ENCODE data around the gene ERC1. TPM values are rescaled to one million over a fixed set of nuclear protein-coding genes. Genes with fewer than 3 reads are reported as not detected.
"Not testable (repeated sequence)": the region's sequence is repeated elsewhere in the genome, so short reads cannot be mapped to it uniquely, and the experiment has no call there.

The ERC1 gene
- total RNA-seq, 1 donor from 2014 or later = 42.6 TPM

GRCh38 chr12:989751-990660, 1.0 kb upstream of the ERC1 start:
- Mint-ChIP-seq H3K27me3 (ENCODE audit: low read depth) (no peaks in the 10 kb centered on the region), H3K4me1 (ENCODE audit: low read depth) (peaks cover 28% of the 10 kb centered on the region), H3K4me3 (ENCODE audit: low read depth) (peak overlapping the region; percentile 82), H3K27ac (peak overlapping the region; percentile 76), H3K36me3 (ENCODE audit: low read depth) (no peaks in the 10 kb centered on the region), H3K9me3 (no peaks in the 10 kb centered on the region)
- DNase-seq (ENCODE audit: low spot score) = peak; percentile 44
- intact Hi-C loops (cut with micrococcal nuclease) = loop anchor here (2.0 to 5.0 kb wide), 3 partner anchors 41 to 602 kb away; partner anchors contain the start of genes FBXL14 and RAD52

- no peak for DNase-seq (ENCODE audit: low spot score)
- Mint-ChIP-seq H3K4me3 (ENCODE audit: low read depth) (peak overlapping the region; percentile 95), H3K9me3 (no peaks in the 10 kb centered on the region), H3K27ac (peak overlapping the region; percentile 93), H3K27me3 (ENCODE audit: low read depth) (no peaks in the 10 kb centered on the region), H3K36me3 (ENCODE audit: low read depth) (no peaks in the 10 kb centered on the region), H3K4me1 (ENCODE audit: low read depth) (peaks cover 35% of the 10 kb centered on the region)
- intact Hi-C loops (cut with micrococcal nuclease) = loop anchor here (2.0 to 5.0 kb wide), 3 partner anchors 43 to 601 kb away; partner anchors contain the start of genes FBXL14 and RAD52
These were observed 619 bp downstream of the ERC1 start for GRCh38 chr12:991350-992333.

- peaks cover 35% of the 10 kb centered on the region for H3K4me1 Mint-ChIP-seq (ENCODE audit: low read depth)
- H3K9me3 Mint-ChIP-seq = no peaks in the 10 kb centered on the region
- no peaks in the 10 kb centered on the region for H3K27me3 Mint-ChIP-seq (ENCODE audit: low read depth)
- DNase-seq (ENCODE audit: low spot score) = no peak
- H3K4me3 Mint-ChIP-seq (ENCODE audit: low read depth) = peak overlapping the region; percentile 95
- no peak overlapping the region for H3K27ac Mint-ChIP-seq
- H3K36me3 Mint-ChIP-seq (ENCODE audit: low read depth) = no peaks in the 10 kb centered on the region
- intact Hi-C loops (cut with micrococcal nuclease) = loop anchor here (5.0 kb wide), 2 partner anchors 100 to 600 kb away; partner anchors contain the start of gene FBXL14
These were observed 1.6 kb downstream of the ERC1 start for GRCh38 chr12:992647-993046.

GRCh38 chr12:996881-997280, 5.9 kb downstream of the ERC1 start:
- Mint-ChIP-seq H3K4me3 (ENCODE audit: low read depth) (no peak overlapping the region), H3K27ac (no peak overlapping the region), H3K36me3 (ENCODE audit: low read depth) (peaks cover 5% of the 10 kb centered on the region), H3K9me3 (no peaks in the 10 kb centered on the region), H3K27me3 (ENCODE audit: low read depth) (no peaks in the 10 kb centered on the region), H3K4me1 (ENCODE audit: low read depth) (peaks cover 18% of the 10 kb centered on the region)
- intact Hi-C loops (cut with micrococcal nuclease) = no loop called here
- no peak for DNase-seq (ENCODE audit: low spot score)

GRCh38 chr12:997505-997904, 6.5 kb downstream of the ERC1 start:
- H3K27me3 Mint-ChIP-seq (ENCODE audit: low read depth) = no peaks in the 10 kb centered on the region
- intact Hi-C loops (cut with micrococcal nuclease) = no loop called here
- no peak for DNase-seq (ENCODE audit: low spot score)
- peaks cover 12% of the 10 kb centered on the region for H3K4me1 Mint-ChIP-seq (ENCODE audit: low read depth)
- H3K4me3 Mint-ChIP-seq (ENCODE audit: low read depth) = no peak overlapping the region
- H3K9me3 Mint-ChIP-seq = no peaks in the 10 kb centered on the region
- H3K36me3 Mint-ChIP-seq (ENCODE audit: low read depth) = peaks cover 9% of the 10 kb centered on the region
- no peak overlapping the region for H3K27ac Mint-ChIP-seq

- no peak overlapping the region for H3K27ac Mint-ChIP-seq
- intact Hi-C loops (cut with micrococcal nuclease) = no loop called here
- no peaks in the 10 kb centered on the region for H3K9me3 Mint-ChIP-seq
- H3K27me3 Mint-ChIP-seq (ENCODE audit: low read depth) = no peaks in the 10 kb centered on the region
- no peak for DNase-seq (ENCODE audit: low spot score)
- H3K4me3 Mint-ChIP-seq (ENCODE audit: low read depth) = no peak overlapping the region
- H3K4me1 Mint-ChIP-seq (ENCODE audit: low read depth) = peaks cover 9% of the 10 kb centered on the region
- peaks cover 11% of the 10 kb centered on the region for H3K36me3 Mint-ChIP-seq (ENCODE audit: low read depth)
These were observed 7.2 kb downstream of the ERC1 start for GRCh38 chr12:998020-998874.

- H3K9me3 Mint-ChIP-seq; intact Hi-C loops (cut with micrococcal nuclease); H3K27me3 Mint-ChIP-seq (ENCODE audit: low read depth); H3K4me3 Mint-ChIP-seq (ENCODE audit: low read depth); H3K27ac Mint-ChIP-seq; H3K4me1 Mint-ChIP-seq (ENCODE audit: low read depth); DNase-seq (ENCODE audit: low spot score): not testable (repeated sequence)
- H3K36me3 Mint-ChIP-seq (ENCODE audit: low read depth) = peaks cover 11% of the 10 kb centered on the region
These were observed 8.7 kb downstream of the ERC1 start for GRCh38 chr12:999736-1000135.

- no peaks in the 10 kb centered on the region for H3K9me3 Mint-ChIP-seq
- peaks cover 11% of the 10 kb centered on the region for H3K36me3 Mint-ChIP-seq (ENCODE audit: low read depth)
- intact Hi-C loops (cut with micrococcal nuclease) = no loop called here
- DNase-seq (ENCODE audit: low spot score) = no peak
- H3K27ac Mint-ChIP-seq = no peak overlapping the region
- H3K4me3 Mint-ChIP-seq (ENCODE audit: low read depth) = no peak overlapping the region
- H3K4me1 Mint-ChIP-seq (ENCODE audit: low read depth) = peaks cover 1% of the 10 kb centered on the region
- H3K27me3 Mint-ChIP-seq (ENCODE audit: low read depth) = no peaks in the 10 kb centered on the region
These were observed 10.5 kb downstream of the ERC1 start for GRCh38 chr12:1001507-1001906.

- intact Hi-C loops (cut with micrococcal nuclease) = no loop called here
- DNase-seq (ENCODE audit: low spot score) = no peak
- Mint-ChIP-seq H3K4me3 (ENCODE audit: low read depth) (no peak overlapping the region), H3K4me1 (ENCODE audit: low read depth) (peaks cover 4% of the 10 kb centered on the region), H3K27ac (no peak overlapping the region), H3K9me3 (no peaks in the 10 kb centered on the region), H3K36me3 (ENCODE audit: low read depth) (peaks cover 11% of the 10 kb centered on the region), H3K27me3 (ENCODE audit: low read depth) (no peaks in the 10 kb centered on the region)
These were observed 12.7 kb downstream of the ERC1 start for GRCh38 chr12:1003600-1004271.

GRCh38 chr12:1006255-1006654, 15.2 kb downstream of the ERC1 start:
- DNase-seq (ENCODE audit: low spot score) = no peak
- intact Hi-C loops (cut with micrococcal nuclease) = no loop called here
- Mint-ChIP-seq H3K9me3 (no peaks in the 10 kb centered on the region), H3K27me3 (ENCODE audit: low read depth) (no peaks in the 10 kb centered on the region), H3K4me1 (ENCODE audit: low read depth) (peaks cover 4% of the 10 kb centered on the region), H3K36me3 (ENCODE audit: low read depth) (peaks cover 9% of the 10 kb centered on the region), H3K4me3 (ENCODE audit: low read depth) (no peak overlapping the region), H3K27ac (no peak overlapping the region)

- no peak overlapping the region for H3K27ac Mint-ChIP-seq
- no peaks in the 10 kb centered on the region for H3K9me3 Mint-ChIP-seq
These were observed 16.3 kb downstream of the ERC1 start for GRCh38 chr12:1007276-1007675.

More at GRCh38 chr12:1007276-1007675, 16.3 kb downstream of the ERC1 start:
- Mint-ChIP-seq H3K36me3 (ENCODE audit: low read depth) (peaks cover 5% of the 10 kb centered on the region), H3K27me3 (ENCODE audit: low read depth) (no peaks in the 10 kb centered on the region), H3K4me3 (ENCODE audit: low read depth) (no peak overlapping the region), H3K4me1 (ENCODE audit: low read depth) (peaks cover 4% of the 10 kb centered on the region)
- no peak for DNase-seq (ENCODE audit: low spot score)
- intact Hi-C loops (cut with micrococcal nuclease) = no loop called here
